Bronchial epithelial cell (primary cell): ENCODE data around the gene KLHL36. TPM values are rescaled to one million over a fixed set of nuclear protein-coding genes. Genes with fewer than 3 reads are reported as not detected.
"Not testable (repeated sequence)": the region's sequence is repeated elsewhere in the genome, so short reads cannot be mapped to it uniquely, and the experiment has no call there.

Experiments used
- DNase-seq: peaks from one replicate; pipeline ENCODE4 v3.0.0-alpha.2; 2010; ENCODE audit warnings: low read depth
- FAIRE-seq: peaks from 2 replicates; lab custom pipeline; 2011; peaks lifted over from hg19 to GRCh38; lab: Jason Lieb, UNC
- H3K27me3 ChIP-seq: 2 replicates; pipeline ENCODE4 v1.5.1; 2011; ENCODE audit warnings: low read length; ENCODE audit not compliant: control insufficient read depth, insufficient read depth
- H3K36me3 ChIP-seq: 2 replicates; pipeline ENCODE4 v1.5.1; 2011; ENCODE audit warnings: low read length; ENCODE audit not compliant: control insufficient read depth, insufficient read depth
- H3K4me3 ChIP-seq: 2 replicates; pipeline ENCODE4 v1.5.1; 2011; ENCODE audit warnings: mild to moderate bottlenecking, low read depth, low read length, control low read depth
- total RNA-seq: library from RNA; depleted of rRNA; stranded (reverse); fragments of >200 nt; gene quantifications from 2 replicates; pipeline ENCODE4 v1.2.1, GENCODE V29; 2014
- TF ChIP-seq, protein P1 (sequence below): IDR thresholded peaks from 2 replicates; pipeline ENCODE4 v1.5.1; 2011; ENCODE audit warnings: mild to moderate bottlenecking, moderate library complexity, low read length, control low read depth, inconsistent platforms; ENCODE audit not compliant: insufficient read depth, severe bottlenecking

The KLHL36 gene
- total RNA-seq, 1 donor from 2014 or later, result 78.7 TPM

DNA sequence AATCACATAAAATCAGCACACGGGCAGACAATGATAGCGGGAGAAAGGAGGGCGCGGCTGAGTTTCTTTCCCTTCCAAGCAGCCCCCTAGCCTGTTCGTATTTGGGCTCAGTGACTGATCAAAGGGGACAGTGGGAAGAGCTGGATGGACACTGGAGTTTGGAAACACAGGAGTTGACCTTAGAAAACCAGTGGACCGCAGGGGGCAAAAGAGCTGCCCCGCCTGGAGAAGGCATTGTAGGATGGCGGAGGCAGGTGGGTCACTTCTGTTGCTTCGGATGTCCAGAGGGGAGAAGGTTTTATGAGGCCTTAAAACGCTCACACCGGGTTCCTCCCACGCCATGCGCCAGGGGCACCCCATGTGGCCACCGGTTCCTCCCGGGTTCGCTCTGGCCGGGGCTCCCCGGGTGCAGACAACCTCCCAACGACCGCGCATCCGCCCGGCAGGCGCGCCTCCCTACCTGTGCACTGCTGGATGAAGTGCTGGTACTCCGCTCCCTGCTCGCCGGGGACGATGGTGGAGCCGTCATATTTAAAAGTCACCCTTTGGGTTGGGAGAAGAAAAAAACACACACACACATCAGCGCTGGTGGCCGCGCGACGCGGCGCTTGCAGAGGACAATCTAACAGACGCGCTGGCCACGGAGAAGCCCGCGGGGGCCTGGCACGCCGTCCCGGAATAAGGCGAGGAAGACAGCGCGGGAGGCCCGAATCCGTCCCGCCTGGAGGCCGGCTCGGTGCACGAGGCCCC, 31.1 kb upstream of the KLHL36 start:
- DNase-seq, result no peak
- TF ChIP-seq, protein P1, sequence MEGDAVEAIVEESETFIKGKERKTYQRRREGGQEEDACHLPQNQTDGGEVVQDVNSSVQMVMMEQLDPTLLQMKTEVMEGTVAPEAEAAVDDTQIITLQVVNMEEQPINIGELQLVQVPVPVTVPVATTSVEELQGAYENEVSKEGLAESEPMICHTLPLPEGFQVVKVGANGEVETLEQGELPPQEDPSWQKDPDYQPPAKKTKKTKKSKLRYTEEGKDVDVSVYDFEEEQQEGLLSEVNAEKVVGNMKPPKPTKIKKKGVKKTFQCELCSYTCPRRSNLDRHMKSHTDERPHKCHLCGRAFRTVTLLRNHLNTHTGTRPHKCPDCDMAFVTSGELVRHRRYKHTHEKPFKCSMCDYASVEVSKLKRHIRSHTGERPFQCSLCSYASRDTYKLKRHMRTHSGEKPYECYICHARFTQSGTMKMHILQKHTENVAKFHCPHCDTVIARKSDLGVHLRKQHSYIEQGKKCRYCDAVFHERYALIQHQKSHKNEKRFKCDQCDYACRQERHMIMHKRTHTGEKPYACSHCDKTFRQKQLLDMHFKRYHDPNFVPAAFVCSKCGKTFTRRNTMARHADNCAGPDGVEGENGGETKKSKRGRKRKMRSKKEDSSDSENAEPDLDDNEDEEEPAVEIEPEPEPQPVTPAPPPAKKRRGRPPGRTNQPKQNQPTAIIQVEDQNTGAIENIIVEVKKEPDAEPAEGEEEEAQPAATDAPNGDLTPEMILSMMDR, result no peak
- FAIRE-seq, result no peak
- Histone ChIP-seq H3K36me3 (peaks cover 9% of the 10 kb centered on the region), H3K27me3 (no peaks in the 10 kb centered on the region), H3K4me3 (peak overlapping the region; percentile 79)

- TF ChIP-seq, protein P1, result no peak
- peak within 1 kb of the TSS; percentile 79 for H3K4me3 ChIP-seq
- DNase-seq, result peak; percentile 87
- no peak for FAIRE-seq
- H3K27me3 ChIP-seq, result no peaks in the 10 kb centered on the region
- H3K36me3 ChIP-seq, result peaks cover 9% of the 10 kb centered on the region
These were observed 30.3 kb upstream of the KLHL36 start, which contains the start of gene COTL1 for GRCh38 chr16:84617791-84618580. TSS of gene COTL1 (minus strand) at chr16:84618078. CDS start at chr16:84617914, 164 bp downstream.

GRCh38 chr16:84618581-84619460, 29.5 kb upstream of the KLHL36 start:
- TF ChIP-seq, protein P1, result peak; percentile 5
- peaks cover 6% of the 10 kb centered on the region for H3K36me3 ChIP-seq
- FAIRE-seq (no peak), DNase-seq (peak; percentile 97)
- peak overlapping the region; percentile 79 for H3K4me3 ChIP-seq
- H3K27me3 ChIP-seq, result no peaks in the 10 kb centered on the region

DNA sequence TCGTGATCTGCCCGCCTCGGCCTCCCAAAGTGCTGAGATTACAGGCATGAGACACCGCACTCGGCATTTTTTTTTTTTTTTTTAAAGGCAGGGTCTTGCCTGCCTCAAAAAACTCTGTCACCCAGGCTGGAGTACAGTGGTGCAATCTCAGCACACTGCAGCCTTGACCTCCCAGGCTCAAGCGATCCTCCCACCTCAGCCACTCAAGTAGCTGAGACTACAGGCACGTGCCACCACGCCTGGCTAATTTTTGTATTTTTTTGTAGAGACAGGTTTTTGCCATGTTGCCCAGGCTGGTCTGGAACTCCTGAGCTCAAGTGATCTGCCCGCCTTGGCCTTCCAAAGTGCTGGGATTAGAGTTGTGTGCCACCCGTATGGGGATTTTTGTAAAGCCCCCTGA, 27.4 kb upstream of the KLHL36 start:
- H3K27me3 ChIP-seq, FAIRE-seq: not testable (repeated sequence)

DNA sequence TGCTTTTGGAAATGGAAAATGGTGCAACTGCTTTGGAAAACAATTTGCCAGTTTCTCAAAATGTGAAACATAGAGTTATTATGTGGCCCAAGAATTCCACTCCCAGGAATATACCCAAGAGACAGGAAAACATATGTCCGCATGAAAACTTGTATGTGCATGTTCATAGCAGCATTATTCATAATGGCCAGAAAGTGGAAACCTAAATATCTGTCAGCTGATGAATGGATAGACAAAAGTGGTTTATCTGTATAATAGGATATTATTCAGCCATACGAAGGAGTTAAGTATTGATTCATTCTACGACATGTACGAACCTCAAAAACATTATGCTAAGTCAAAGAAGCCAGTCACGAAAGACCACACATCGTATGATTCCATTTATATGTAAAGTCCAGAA, 22.8 kb upstream of the KLHL36 start:
- H3K4me3 ChIP-seq, result no peak overlapping the region
- no peaks in the 10 kb centered on the region for H3K36me3 ChIP-seq
- TF ChIP-seq, protein P1, result no peak
- FAIRE-seq (no peak), DNase-seq (peak; percentile 75)
- H3K27me3 ChIP-seq, result no peaks in the 10 kb centered on the region

More for the DNA sequence above, 27.4 kb upstream of the KLHL36 start:
- not testable (repeated sequence) for H3K4me3 ChIP-seq, DNase-seq, H3K36me3 ChIP-seq
